ENCODE results near the gene DDHD1.

DDHD1 gene

DNA sequence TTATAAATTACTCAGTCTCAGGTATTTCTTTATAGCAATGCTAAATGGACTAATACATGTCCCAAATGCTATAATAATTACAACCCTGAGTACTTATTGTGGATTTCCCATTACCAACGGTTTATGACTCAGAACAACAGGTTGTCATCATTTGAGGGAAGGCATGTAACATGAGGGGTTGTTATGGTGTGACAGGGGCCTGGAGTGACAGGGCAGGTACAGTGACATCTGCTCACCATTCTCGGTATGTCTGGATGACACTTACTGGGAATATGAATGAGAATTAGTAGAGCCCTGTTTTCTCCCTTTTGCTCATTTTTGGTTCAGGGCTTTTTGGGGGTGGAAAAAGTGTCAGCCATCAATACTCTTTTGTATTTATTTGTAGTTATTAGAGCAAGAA, 166.1 kb downstream of the DDHD1 start:
- no peak for DNase-seq

All from stimulated activated naive CD4-positive, alpha-beta T cell treated with Interleukin-2 at 50 U/mL for 16 hours (primary cell).